GM19463 (cell line): ENCODE data around the gene ZBTB2.
"Not testable (repeated sequence)": the region's sequence is repeated elsewhere in the genome, so short reads cannot be mapped to it uniquely, and the experiment has no call there.

Experiments used
- ATAC-seq: cut with Tn5 transposase; IDR thresholded peaks from one replicate; pipeline ENCODE4 v1.9.1; 2021; ENCODE audit warnings: mild to moderate bottlenecking, moderate library complexity; ENCODE audit not compliant: unreplicated experiment

ZBTB2 gene

DNA sequence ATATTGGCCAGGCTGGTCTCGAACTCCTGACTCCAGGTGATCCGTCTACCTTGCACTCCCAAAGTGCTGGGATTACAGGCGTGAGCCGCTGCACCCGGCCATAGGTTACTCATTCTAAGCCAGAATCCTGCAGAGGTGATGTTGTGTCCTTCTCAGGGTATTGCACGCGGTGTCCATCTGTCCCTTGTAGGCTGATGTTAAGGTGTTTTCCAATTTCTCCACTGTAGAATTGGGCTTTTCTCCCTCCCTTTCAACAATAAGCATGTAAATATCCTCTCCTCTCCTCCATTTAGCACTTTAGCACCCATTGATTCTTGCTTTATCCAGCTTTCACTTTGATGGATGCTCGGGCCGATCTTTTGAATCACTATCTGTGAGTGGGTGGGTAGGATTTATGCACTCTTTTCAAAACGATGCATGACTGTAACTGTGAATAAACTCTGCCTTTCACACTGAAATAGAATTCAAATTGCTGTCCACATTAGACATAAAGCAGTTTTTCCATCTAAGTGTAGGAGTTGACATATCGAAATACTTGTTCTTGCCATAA, 52.6 kb downstream of the ZBTB2 start:
- ATAC-seq = no peak

DNA sequence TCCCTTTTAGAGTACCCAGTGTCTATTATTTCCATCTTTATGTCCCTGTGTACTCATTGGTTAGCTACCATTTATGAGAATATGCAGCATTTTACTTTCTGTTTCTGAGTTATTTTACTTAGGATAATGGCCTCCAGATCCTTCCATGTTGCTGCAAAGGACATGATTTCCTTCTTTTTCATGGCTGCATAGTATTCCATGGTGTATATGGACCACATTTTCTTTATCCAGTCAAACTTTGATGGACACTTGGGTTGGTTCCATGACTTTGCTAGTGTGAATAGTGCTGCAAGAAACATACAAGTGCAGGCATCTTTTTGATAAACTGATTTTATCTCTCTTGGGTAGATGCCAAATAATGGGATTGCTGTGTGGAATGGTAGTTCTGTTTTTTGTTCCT, 55.4 kb downstream of the ZBTB2 start:
- no peak for ATAC-seq

DNA sequence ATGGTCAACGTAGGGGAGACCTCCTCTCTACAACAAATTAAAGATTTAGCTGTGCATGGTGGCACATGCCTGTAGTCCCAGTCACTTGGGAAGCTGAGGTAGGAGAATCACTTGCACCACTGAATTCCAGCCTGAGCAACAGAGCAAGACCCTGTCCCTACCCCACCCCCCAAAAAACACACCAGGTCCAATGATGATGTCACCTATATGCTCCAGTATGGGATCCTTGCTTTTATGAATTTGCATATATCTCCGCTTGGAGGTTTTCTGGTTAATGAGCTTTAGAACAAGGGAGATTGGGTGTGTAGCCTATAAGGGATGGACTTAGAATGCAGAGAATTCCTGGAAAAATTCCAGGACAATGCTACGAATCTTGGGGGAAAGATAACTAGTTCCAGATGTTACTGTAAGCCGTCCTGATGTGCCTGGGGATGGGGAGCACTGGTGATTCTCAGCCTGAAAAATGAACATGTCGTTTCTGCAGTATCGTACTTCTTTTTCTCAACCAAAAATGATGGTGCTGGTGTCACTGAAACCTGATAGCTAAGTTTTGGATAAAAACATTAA, 61.1 kb downstream of the ZBTB2 start:
- no peak for ATAC-seq

DNA sequence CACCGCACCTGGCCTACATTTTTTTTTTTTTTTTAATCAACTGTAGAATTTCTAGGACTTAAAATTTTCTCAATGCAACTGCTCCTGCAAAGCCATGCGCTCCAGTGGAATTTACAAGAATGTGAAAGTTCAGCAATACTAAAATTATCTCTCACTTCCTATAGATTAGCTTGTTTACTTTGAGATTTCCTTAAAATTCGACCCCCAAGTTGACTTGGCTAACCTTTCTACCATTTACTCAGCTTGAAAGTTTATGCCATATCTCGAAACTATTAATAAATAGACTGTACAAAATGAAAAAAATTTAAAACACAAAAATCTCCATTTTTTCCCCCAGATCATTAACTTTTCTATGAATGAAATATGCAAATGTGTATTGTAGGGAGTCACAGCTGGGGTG, 64.3 kb downstream of the ZBTB2 start:
- no peak for ATAC-seq

DNA sequence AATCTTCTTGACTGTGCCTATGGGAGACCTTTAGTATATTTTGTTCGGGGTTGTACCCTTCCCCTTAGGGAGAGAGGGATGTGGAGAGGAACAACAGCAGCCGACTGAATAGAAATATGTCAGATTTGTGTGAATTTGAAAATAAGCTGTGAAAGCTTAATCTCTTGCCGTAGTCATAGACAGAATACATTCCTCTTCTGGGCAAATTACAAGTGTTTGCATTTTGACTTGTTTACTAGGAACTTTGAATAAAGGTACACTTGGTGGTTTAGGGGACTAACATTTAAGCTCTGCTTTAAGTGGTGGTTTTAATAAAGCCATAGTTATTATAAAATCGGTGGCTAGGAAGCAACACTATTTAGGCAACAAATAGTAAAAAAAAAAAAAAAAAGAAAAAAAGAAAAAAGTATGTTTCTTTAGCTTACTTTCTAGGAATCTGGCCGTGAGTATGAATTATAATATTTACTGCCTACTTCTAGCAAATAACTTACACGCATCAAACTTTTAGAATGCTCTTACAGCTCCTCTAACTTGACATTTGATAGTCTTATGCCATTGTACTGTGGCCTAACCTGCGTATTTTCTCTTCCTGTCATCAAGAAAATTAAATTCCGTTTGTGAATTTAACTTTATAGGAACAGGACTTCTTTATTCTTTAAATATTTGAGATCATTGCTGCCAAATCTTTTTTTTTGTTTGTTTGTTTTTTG, 65.1 kb downstream of the ZBTB2 start:
- no peak for ATAC-seq

DNA sequence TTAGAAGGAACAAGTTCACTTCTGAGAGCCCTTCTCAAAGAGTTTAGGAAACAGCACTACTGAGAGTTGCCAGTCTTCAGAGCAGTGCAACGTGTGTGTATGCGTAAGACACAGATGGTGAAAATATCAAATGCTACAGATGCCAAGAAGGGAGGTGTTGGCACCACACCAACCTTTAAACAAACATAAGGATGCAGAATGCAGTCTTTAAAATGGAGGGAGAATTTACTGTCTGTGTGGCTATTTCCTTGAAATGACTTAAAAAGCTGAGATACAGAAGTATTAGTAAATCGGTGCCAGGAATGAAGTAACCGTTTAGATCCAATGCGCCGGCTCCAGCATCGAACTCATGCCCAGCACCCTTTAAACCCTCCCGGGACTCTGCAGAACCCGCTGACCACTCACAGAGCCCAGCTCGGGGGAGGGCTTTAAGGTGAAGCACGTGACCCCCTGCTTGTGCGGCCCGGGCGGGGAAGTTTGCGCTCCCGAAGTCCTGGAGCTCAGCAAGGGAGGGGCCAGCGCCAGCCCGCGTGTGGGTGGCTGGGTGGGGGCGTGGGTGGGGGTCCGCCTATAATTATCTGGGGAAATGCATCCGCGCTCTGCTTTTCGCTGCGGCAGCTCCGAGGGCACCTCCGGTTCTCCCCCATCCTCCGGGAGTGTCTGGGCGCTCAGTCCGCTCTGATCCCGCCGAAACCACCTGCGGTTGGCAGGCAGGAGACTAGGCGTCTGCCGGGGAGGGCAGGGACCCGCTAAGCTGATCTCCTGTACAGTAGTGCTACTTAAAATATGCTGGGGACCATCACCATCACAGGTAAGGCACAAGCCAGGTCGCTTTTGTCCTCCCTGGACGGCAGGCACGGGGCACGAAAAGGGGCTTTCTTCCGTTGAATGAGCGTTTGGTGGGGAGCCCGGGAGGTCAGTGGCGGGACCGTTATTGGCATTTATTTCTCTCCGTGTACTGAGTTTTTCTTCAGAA, 66.0 kb downstream of the ZBTB2 start:
- ATAC-seq = no peak

DNA sequence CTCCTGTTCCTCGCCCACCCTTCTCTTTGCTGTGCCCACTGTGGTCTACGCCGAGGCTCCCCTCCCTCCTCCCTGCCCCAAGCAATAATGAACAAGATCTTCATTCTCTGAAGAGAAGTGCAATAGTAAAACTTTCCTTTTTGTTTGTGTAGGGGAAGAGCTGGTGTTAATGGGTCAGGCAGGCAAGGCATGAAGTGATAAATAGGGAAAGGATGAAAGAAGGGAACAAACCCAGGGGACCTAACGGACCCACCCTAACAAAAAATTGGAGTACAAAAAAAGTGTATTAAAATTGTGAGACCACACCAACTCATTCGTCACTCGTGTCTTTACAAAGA, 66.9 kb downstream of the ZBTB2 start:
- no peak for ATAC-seq

GRCh38 chr6:151323791-151324487, 67.4 kb downstream of the ZBTB2 start:
- ATAC-seq = peak; percentile 75

- no peak for ATAC-seq
Observed at GRCh38 chr6:151322570-151322969, 68.8 kb downstream of the ZBTB2 start.

- ATAC-seq = no peak
Observed at GRCh38 chr6:151321438-151321837, 69.9 kb downstream of the ZBTB2 start.

- no peak for ATAC-seq
Observed at GRCh38 chr6:151320140-151320539, 71.2 kb downstream of the ZBTB2 start.

DNA sequence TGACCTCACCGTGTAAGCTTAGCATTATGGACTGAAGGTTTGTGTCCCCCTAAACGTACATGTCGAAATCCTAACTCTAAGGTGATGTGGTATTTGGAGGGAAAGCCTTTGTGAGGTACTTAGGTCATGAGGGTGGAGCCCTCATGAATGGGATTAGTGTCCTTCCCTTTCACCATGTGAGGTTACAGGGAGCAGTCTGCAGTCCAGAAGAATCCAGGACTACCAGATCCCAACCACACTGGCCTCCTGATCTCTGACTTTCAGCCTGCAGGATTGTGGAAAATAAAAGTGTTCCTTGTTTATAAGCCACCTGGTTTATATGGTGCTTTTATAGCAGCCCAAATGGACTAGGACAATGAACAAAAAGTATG, 73.4 kb downstream of the ZBTB2 start:
- ATAC-seq = no peak

- ATAC-seq = no peak
Observed at GRCh38 chr6:151317103-151317994, 74.0 kb downstream of the ZBTB2 start.

- ATAC-seq = not testable (repeated sequence)
Observed at GRCh38 chr6:151315661-151316060, 75.7 kb downstream of the ZBTB2 start.
